Ishikawa (cell line): ENCODE results near the gene RNASEH2B.

Source experiments
- EP300 ChIP-seq: IDR thresholded peaks from 2 replicates; pipeline ENCODE4 v1.6.1; 2012; ENCODE audit warnings: borderline replicate concordance
- RAD21 ChIP-seq: IDR thresholded peaks from 2 replicates; pipeline ENCODE4 v1.6.1; 2012; ENCODE audit warnings: low read depth
- REST ChIP-seq: IDR thresholded peaks from 2 replicates; pipeline ENCODE4 v1.6.1; 2012; ENCODE audit warnings: low read depth, mild to moderate bottlenecking
- TAF1 ChIP-seq: IDR thresholded peaks from 2 replicates; pipeline ENCODE4 v1.6.1; 2012; ENCODE audit warnings: low read depth, mild to moderate bottlenecking
- YY1 ChIP-seq: IDR thresholded peaks from 2 replicates; pipeline ENCODE4 v1.6.1; 2012; ENCODE audit warnings: low read depth
- ZBTB7A ChIP-seq: IDR thresholded peaks from 2 replicates; pipeline ENCODE4 v1.6.1; 2012; ENCODE audit warnings: low read depth

DNA sequence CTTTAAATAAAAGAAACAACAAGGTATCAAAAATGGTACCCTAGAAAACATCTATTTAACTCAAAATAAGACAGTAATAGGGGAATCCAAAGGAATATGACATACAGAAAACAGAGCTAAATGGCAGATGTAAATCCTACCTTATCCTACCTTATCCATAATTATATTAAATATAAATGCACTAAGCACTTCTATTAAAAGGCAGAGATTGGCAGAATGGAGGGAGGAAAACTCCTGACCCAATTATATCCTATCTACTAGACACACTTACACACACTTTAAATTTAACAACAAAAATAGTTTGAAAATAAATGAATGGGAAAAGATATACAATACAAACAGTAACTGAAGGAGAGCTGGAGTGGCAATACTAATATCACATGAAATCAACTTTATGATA is 14.4 kb downstream of the RNASEH2B start:
- TF ChIP-seq REST (no peak), ZBTB7A (no peak), EP300 (no peak), YY1 (no peak), TAF1 (no peak), RAD21 (no peak)
